Activated CD8-positive, alpha-beta T cell treated with anti-CD3 and anti-CD28 coated beads for 36 hours (primary cell): Measurements from ENCODE around the gene SETD1A. TPM values are rescaled to one million over a fixed set of nuclear protein-coding genes. Genes with fewer than 3 reads are reported as not detected.

ENCODE experiments used
- ATAC-seq: fragments of 200-7000 bp; cut with Tn5 transposase; one replicate; pipeline ENCODE4 v1.10.0; 2021; ENCODE audit warnings: mild to moderate bottlenecking, moderate library complexity
- CTCF ChIA-PET: fragments of 350-600 bp; sonication (Branson Sonifier 250); formaldehyde crosslinking; loops from one replicate; lab custom pipeline; 2021; ENCODE audit warnings: antibody characterized with exemption; lab: Charles Lee
- POLR2A ChIA-PET: fragments of 350-600 bp; sonication (Branson Sonifier 250); formaldehyde crosslinking; loops from one replicate; lab custom pipeline; 2021; ENCODE audit warnings: antibody characterized with exemption; lab: Charles Lee
- DNase-seq: peaks from one replicate; pipeline ENCODE4 v3.0.0-alpha.2; 2020
- H3K27ac Mint-ChIP-seq: one replicate; pipeline ENCODE4 v1.8.0; 2021; ENCODE audit warnings: mild to moderate bottlenecking, mixed read lengths
- H3K27me3 Mint-ChIP-seq: one replicate; pipeline ENCODE4 v1.8.0; 2021; ENCODE audit warnings: mixed read lengths
- H3K36me3 Mint-ChIP-seq: one replicate; pipeline ENCODE4 v1.8.0; 2021; ENCODE audit warnings: low read depth, mixed read lengths
- H3K4me1 Mint-ChIP-seq: one replicate; pipeline ENCODE4 v1.8.0; 2021; ENCODE audit warnings: low read depth, mixed read lengths
- H3K4me3 Mint-ChIP-seq: one replicate; pipeline ENCODE4 v1.8.0; 2021; ENCODE audit warnings: mild to moderate bottlenecking, moderate library complexity, mixed read lengths
- H3K9me3 Mint-ChIP-seq: one replicate; pipeline ENCODE4 v1.8.0; 2021; ENCODE audit warnings: mixed read lengths
- CTCF ChIP-seq: fragments of 200-600 bp; IDR thresholded peaks from one replicate; pipeline ENCODE4 v1.8.0; 2022; ENCODE audit warnings: antibody characterized with exemption, mild to moderate bottlenecking
- intact Hi-C: fragments of 100-400 bp; cut with micrococcal nuclease; formaldehyde crosslinking; loops from one replicate; pipeline ENCODE4 v1.10.0; 2022
- total RNA-seq, 2 experiments: library from RNA; stranded (reverse); gene quantifications; one replicate each; pipeline ENCODE4 v1.2.3, GENCODE V29; 2021

The SETD1A gene
- total RNA-seq, 2 experiments from 2014 or later, result 18.0 to 19.2 TPM

GRCh38 chr16:30969246-30969842, 11.8 kb downstream of the SETD1A start:
- Mint-ChIP-seq H3K4me3 (no peak overlapping the region), H3K27ac (no peak overlapping the region), H3K4me1 (peaks cover 2% of the 10 kb centered on the region), H3K9me3 (no peaks in the 10 kb centered on the region), H3K27me3 (no peaks in the 10 kb centered on the region), H3K36me3 (peaks cover 63% of the 10 kb centered on the region)
- no peak for TF ChIP-seq CTCF
- ChIA-PET POLR2A (interaction anchor here (0.6 to 2.1 kb wide), 5 partner anchors 10 to 531 kb away, joined by 3 to 10 read pairs (median 5); no protein-coding TSS in a partner anchor), CTCF (interaction anchor here (0.7 to 3.8 kb wide), 2 partner anchors 15 to 28 kb away, joined by 3 to 21 read pairs; partner anchors contain the start of gene HSD3B7)
- DNase-seq, result no peak
- intact Hi-C loops, result no loop called here
- ATAC-seq, result no peak

- Mint-ChIP-seq H3K27me3 (no peaks in the 10 kb centered on the region), H3K4me3 (no peak overlapping the region), H3K27ac (no peak overlapping the region), H3K36me3 (peaks cover 58% of the 10 kb centered on the region), H3K9me3 (no peaks in the 10 kb centered on the region), H3K4me1 (no peaks in the 10 kb centered on the region)
- ChIA-PET CTCF (interaction anchor here (3.8 kb wide), 1 partner anchor 13 kb away, joined by 21 read pairs; the partner anchor contains the start of gene HSD3B7), POLR2A (interaction anchor here (0.9 to 1.9 kb wide), 5 partner anchors 9 to 222 kb away, joined by 3 to 5 read pairs (median 4); partner anchors contain the start of gene FUS)
- DNase-seq (no peak), ATAC-seq (no peak)
- intact Hi-C loops, result no loop called here
- no peak for TF ChIP-seq CTCF
Observed at GRCh38 chr16:30971298-30971697, 13.7 kb downstream of the SETD1A start.

- no peaks in the 10 kb centered on the region for H3K9me3 Mint-ChIP-seq
- POLR2A ChIA-PET, result interaction anchor here (1.0 to 1.9 kb wide), 3 partner anchors 14 to 147 kb away, joined by 3 to 5 read pairs (median 4); no protein-coding TSS in a partner anchor
- TF ChIP-seq CTCF, result no peak
- CTCF ChIA-PET, result interaction anchor here (1.1 kb wide), 1 partner anchor 101 kb away, joined by 3 read pairs; the partner anchor contains the start of genes ZNF646 and ZNF668
- no peaks in the 10 kb centered on the region for H3K27me3 Mint-ChIP-seq
- peaks cover 3% of the 10 kb centered on the region for H3K4me1 Mint-ChIP-seq
- H3K4me3 Mint-ChIP-seq, result no peak overlapping the region
- H3K36me3 Mint-ChIP-seq, result peaks cover 54% of the 10 kb centered on the region
- ATAC-seq, result no peak
- H3K27ac Mint-ChIP-seq, result no peak overlapping the region
- DNase-seq, result no peak
- intact Hi-C loops, result no loop called here
Observed at GRCh38 chr16:30972872-30973271, 15.3 kb downstream of the SETD1A start.

- ATAC-seq (no peak), DNase-seq (no peak)
- Mint-ChIP-seq H3K27me3 (no peaks in the 10 kb centered on the region), H3K9me3 (no peaks in the 10 kb centered on the region), H3K4me1 (peaks cover 3% of the 10 kb centered on the region), H3K4me3 (no peak overlapping the region), H3K36me3 (peaks cover 54% of the 10 kb centered on the region), H3K27ac (no peak overlapping the region)
- no peak for TF ChIP-seq CTCF
- intact Hi-C loops, result no loop called here
- POLR2A ChIA-PET, result no interaction called here
- CTCF ChIA-PET, result interaction anchor here (0.6 to 1.3 kb wide), 2 partner anchors 10 to 183 kb away, joined by 3 read pairs; partner anchors contain the start of gene HSD3B7
Observed at GRCh38 chr16:30974348-30974747, 16.8 kb downstream of the SETD1A start.

GRCh38 chr16:30976486-30976885, 18.9 kb downstream of the SETD1A start:
- H3K36me3 Mint-ChIP-seq, result peaks cover 44% of the 10 kb centered on the region

More at GRCh38 chr16:30976486-30976885, 18.9 kb downstream of the SETD1A start:
- CTCF ChIA-PET, result interaction anchor here (1.3 kb wide), 1 partner anchor 8 kb away, joined by 3 read pairs; the partner anchor contains the start of gene HSD3B7
- no peaks in the 10 kb centered on the region for H3K9me3 Mint-ChIP-seq
- no peak for TF ChIP-seq CTCF
- POLR2A ChIA-PET, result interaction anchor here (1.8 kb wide), 1 partner anchor 12 kb away, joined by 5 read pairs; no protein-coding TSS in a partner anchor
- H3K27ac Mint-ChIP-seq, result no peak overlapping the region
- ATAC-seq, result no peak
- peaks cover 3% of the 10 kb centered on the region for H3K4me1 Mint-ChIP-seq
- H3K27me3 Mint-ChIP-seq, result no peaks in the 10 kb centered on the region
- no peak overlapping the region for H3K4me3 Mint-ChIP-seq
- intact Hi-C loops, result no loop called here
- no peak for DNase-seq
